ENCODE data around the gene IMPA2. TPM values are rescaled to one million over a fixed set of nuclear protein-coding genes. Genes with fewer than 3 reads are reported as not detected.
A peak's percentile ranks its signal among the peaks of the same experiment; 100 is the strongest.
"Not testable (repeated sequence)": the region's sequence is repeated elsewhere in the genome, so short reads cannot be mapped to it uniquely, and the experiment has no call there.

Gene IMPA2
- total RNA-seq, 2 experiments from 2014 or later, result 1.7 to 2.5 TPM

- peaks cover 0 to 4% of the 10 kb centered on the region in 2 experiments for H3K9me3 ChIP-seq (ENCODE audit: control insufficient read depth in 1 of 2, insufficient read depth in 1 of 2, low read length in 2 of 2)
- Mint-ChIP-seq H3K9me3 (no peaks in the 10 kb centered on the region), H3K36me3 (ENCODE audit: low read depth) (no peaks in the 10 kb centered on the region), H3K4me1 (ENCODE audit: low read depth) (peaks cover 5% of the 10 kb centered on the region), H3K27ac (no peak overlapping the region), H3K4me3 (no peak overlapping the region), H3K27me3 (peaks cover 20% of the 10 kb centered on the region)
- no peaks in the 10 kb centered on the region for H3K36me3 ChIP-seq (ENCODE audit: insufficient read depth, low read length)
- DNase-seq (no peak), ATAC-seq (ENCODE audit: poor library complexity) (no peak)
- intact Hi-C loops (cut with DNase I, micrococcal nuclease), result loop anchor here in 1 of 2 experiments (5.0 kb wide), 2 partner anchors 379 to 724 kb away; no protein-coding TSS in a partner anchor
- ChIA-PET POLR2A (no interaction called here), CTCF (no interaction called here)
- no peak overlapping the region for H3K27ac ChIP-seq (ENCODE audit: low read depth in 1 of 2, low read length in 2 of 2)
- TF ChIP-seq, protein P1, sequence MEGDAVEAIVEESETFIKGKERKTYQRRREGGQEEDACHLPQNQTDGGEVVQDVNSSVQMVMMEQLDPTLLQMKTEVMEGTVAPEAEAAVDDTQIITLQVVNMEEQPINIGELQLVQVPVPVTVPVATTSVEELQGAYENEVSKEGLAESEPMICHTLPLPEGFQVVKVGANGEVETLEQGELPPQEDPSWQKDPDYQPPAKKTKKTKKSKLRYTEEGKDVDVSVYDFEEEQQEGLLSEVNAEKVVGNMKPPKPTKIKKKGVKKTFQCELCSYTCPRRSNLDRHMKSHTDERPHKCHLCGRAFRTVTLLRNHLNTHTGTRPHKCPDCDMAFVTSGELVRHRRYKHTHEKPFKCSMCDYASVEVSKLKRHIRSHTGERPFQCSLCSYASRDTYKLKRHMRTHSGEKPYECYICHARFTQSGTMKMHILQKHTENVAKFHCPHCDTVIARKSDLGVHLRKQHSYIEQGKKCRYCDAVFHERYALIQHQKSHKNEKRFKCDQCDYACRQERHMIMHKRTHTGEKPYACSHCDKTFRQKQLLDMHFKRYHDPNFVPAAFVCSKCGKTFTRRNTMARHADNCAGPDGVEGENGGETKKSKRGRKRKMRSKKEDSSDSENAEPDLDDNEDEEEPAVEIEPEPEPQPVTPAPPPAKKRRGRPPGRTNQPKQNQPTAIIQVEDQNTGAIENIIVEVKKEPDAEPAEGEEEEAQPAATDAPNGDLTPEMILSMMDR (IDR thresholded peaks at IDR 0.05), result no peak
- H3K27me3 ChIP-seq (ENCODE audit: control insufficient read depth in 1 of 2, insufficient read depth in 2 of 2, low read length in 2 of 2), result peaks cover 6 to 15% of the 10 kb centered on the region in 2 experiments
- H3K4me3 ChIP-seq (ENCODE audit: low read length), result no peak overlapping the region
- H3K4me1 ChIP-seq (ENCODE audit: insufficient read depth, low read length), result peaks cover 13% of the 10 kb centered on the region
These were observed 55.0 kb downstream of the IMPA2 start for GRCh38 chr18:12036201-12036751.

GRCh38 chr18:12038082-12038638 is 56.9 kb downstream of the IMPA2 start:
- peak overlapping the region; percentile 56 for H3K4me3 Mint-ChIP-seq
- Histone ChIP-seq H3K27me3 (ENCODE audit: control insufficient read depth in 1 of 2, insufficient read depth in 2 of 2, low read length in 2 of 2) (peaks cover 6 to 15% of the 10 kb centered on the region in 2 experiments), H3K9me3 (ENCODE audit: control insufficient read depth in 1 of 2, insufficient read depth in 1 of 2, low read length in 2 of 2) (peaks cover 0 to 4% of the 10 kb centered on the region in 2 experiments), H3K4me3 (ENCODE audit: low read length) (peak overlapping the region; percentile 51), H3K27ac (ENCODE audit: low read depth in 1 of 2, low read length in 2 of 2) (no peak overlapping the region), H3K4me1 (ENCODE audit: insufficient read depth, low read length) (peaks cover 13% of the 10 kb centered on the region), H3K36me3 (ENCODE audit: insufficient read depth, low read length) (no peaks in the 10 kb centered on the region)
- H3K4me1 Mint-ChIP-seq (ENCODE audit: low read depth), result peaks cover 5% of the 10 kb centered on the region
- no peak overlapping the region for H3K27ac Mint-ChIP-seq
- ChIA-PET CTCF (interaction anchor here (2.2 to 2.7 kb wide), 2 partner anchors 100 to 305 kb away, joined by 12 to 15 read pairs; no protein-coding TSS in a partner anchor), POLR2A (no interaction called here)
- no peaks in the 10 kb centered on the region for H3K9me3 Mint-ChIP-seq
- peaks cover 23% of the 10 kb centered on the region for H3K27me3 Mint-ChIP-seq
- intact Hi-C loops (cut with DNase I, micrococcal nuclease), result loop anchor here (2.0 to 5.0 kb wide), 4 partner anchors 305 to 1187 kb away; no protein-coding TSS in a partner anchor
- DNase-seq (peak in 3 of 14 experiments; percentile 22 to 29 (median 28)), ATAC-seq (ENCODE audit: poor library complexity) (peak; percentile 15)
- TF ChIP-seq, protein P1 (IDR thresholded peaks at IDR 0.05), result no peak
- no peaks in the 10 kb centered on the region for H3K36me3 Mint-ChIP-seq (ENCODE audit: low read depth)

DNA sequence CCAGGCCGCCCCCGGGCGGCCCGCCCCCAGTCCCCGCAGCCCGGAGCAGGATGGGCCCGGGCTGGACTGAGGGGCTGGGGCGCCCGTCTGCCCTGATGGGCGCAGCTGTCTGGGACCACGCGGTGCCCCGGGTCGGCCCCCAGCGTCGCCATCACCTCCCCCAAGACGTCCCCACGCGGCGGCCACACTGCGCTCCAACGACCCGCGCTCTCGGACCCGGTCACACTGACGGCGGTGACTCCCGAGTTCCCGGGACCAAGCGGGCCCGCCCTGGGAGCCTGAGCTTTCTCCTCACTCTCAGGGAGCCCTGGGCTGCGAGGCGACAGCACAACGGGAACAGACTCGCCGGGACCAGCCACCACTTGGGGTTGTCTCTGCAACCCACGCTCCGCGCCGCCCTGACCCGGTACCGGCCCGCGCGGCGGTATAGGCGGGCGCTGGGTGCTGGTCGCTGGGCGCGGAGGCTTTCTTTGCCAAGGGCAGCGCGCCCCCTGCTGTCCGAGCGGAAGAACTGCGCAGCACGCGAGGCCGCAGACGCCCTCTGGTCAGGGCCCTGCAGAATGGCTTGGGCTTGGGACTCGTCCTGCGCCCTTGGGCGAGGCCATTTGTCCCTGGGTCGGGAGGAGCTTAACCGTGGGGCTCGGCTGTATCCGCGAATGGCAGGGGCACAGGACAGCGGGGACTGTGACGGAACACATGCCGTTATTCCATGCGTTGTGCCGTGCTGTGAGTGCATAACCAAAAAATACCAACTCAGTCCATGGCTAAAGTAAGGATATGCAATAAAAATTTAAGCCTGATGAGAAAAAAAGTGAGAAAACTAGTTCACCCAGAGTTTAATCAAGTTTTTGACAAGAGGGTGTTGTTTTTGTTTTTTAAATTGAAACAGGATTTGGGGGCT is 57.6 kb downstream of the IMPA2 start:
- Mint-ChIP-seq H3K9me3 (no peaks in the 10 kb centered on the region), H3K27ac (no peak overlapping the region), H3K36me3 (ENCODE audit: low read depth) (no peaks in the 10 kb centered on the region), H3K27me3 (peaks cover 29% of the 10 kb centered on the region), H3K4me3 (no peak overlapping the region), H3K4me1 (ENCODE audit: low read depth) (peaks cover 5% of the 10 kb centered on the region)
- Histone ChIP-seq H3K27ac (ENCODE audit: low read depth in 1 of 2, low read length in 2 of 2) (no peak overlapping the region), H3K4me3 (ENCODE audit: low read length) (peak overlapping the region; percentile 51), H3K27me3 (ENCODE audit: control insufficient read depth in 1 of 2, insufficient read depth in 2 of 2, low read length in 2 of 2) (peaks cover 6 to 15% of the 10 kb centered on the region in 2 experiments), H3K36me3 (ENCODE audit: insufficient read depth, low read length) (no peaks in the 10 kb centered on the region), H3K9me3 (ENCODE audit: control insufficient read depth in 1 of 2, insufficient read depth in 1 of 2, low read length in 2 of 2) (peaks cover 0 to 4% of the 10 kb centered on the region in 2 experiments), H3K4me1 (ENCODE audit: insufficient read depth, low read length) (peaks cover 13% of the 10 kb centered on the region)
- intact Hi-C loops (cut with DNase I, micrococcal nuclease), result loop anchor here (1.0 to 5.0 kb wide), 6 partner anchors 101 to 1188 kb away; no protein-coding TSS in a partner anchor
- peak; percentile 47 to 86 (median 66) for DNase-seq
- peak; percentile 90 for ATAC-seq (ENCODE audit: poor library complexity)
- ChIA-PET CTCF (interaction anchor here (0.5 to 2.7 kb wide), 3 partner anchors 101 to 313 kb away, joined by 3 to 15 read pairs (median 12); no protein-coding TSS in a partner anchor), POLR2A (no interaction called here)
- TF ChIP-seq, protein P1 (IDR thresholded peaks at IDR 0.05), result peak; percentile 98

- DNase-seq; H3K4me3 Mint-ChIP-seq; POLR2A ChIA-PET; H3K36me3 ChIP-seq (ENCODE audit: insufficient read depth, low read length); ATAC-seq (ENCODE audit: poor library complexity); H3K9me3 ChIP-seq (ENCODE audit: control insufficient read depth in 1 of 2, insufficient read depth in 1 of 2, low read length in 2 of 2); H3K36me3 Mint-ChIP-seq (ENCODE audit: low read depth); H3K27ac ChIP-seq (ENCODE audit: low read depth in 1 of 2, low read length in 2 of 2); H3K27ac Mint-ChIP-seq; H3K4me3 ChIP-seq (ENCODE audit: low read length); H3K4me1 Mint-ChIP-seq (ENCODE audit: low read depth); H3K9me3 Mint-ChIP-seq: not testable (repeated sequence)
- intact Hi-C loops (cut with DNase I, micrococcal nuclease), result loop anchor here (1.0 to 5.0 kb wide), 6 partner anchors 101 to 1189 kb away; no protein-coding TSS in a partner anchor
- peaks cover 33% of the 10 kb centered on the region for H3K27me3 Mint-ChIP-seq
- H3K4me1 ChIP-seq (ENCODE audit: insufficient read depth, low read length), result peaks cover 13% of the 10 kb centered on the region
- CTCF ChIA-PET, result interaction anchor here (0.5 to 2.7 kb wide), 3 partner anchors 102 to 312 kb away, joined by 3 to 15 read pairs (median 12); no protein-coding TSS in a partner anchor
- peaks cover 6 to 15% of the 10 kb centered on the region in 2 experiments for H3K27me3 ChIP-seq (ENCODE audit: control insufficient read depth in 1 of 2, insufficient read depth in 2 of 2, low read length in 2 of 2)
These were observed 58.2 kb downstream of the IMPA2 start for GRCh38 chr18:12039540-12039930.
